Hepatocyte (in vitro differentiated cells): ENCODE data around the gene MAD1L1. TPM values are rescaled to one million over a fixed set of nuclear protein-coding genes. Genes with fewer than 3 reads are reported as not detected.
A peak's percentile ranks its signal among the peaks of the same experiment; 100 is the strongest.

Experiments used
- DNase-seq: peaks from one replicate; pipeline ENCODE4 v3.0.0-alpha.2; 2016; ENCODE audit warnings: low spot score
- H2AFZ ChIP-seq: fragments of 200-600 bp; sonication (generic); 2 replicates; pipeline ENCODE4 v1.6.0; 2016; ENCODE audit warnings: antibody characterized with exemption, mild to moderate bottlenecking
- H3K27ac ChIP-seq: fragments of 200-600 bp; sonication (generic); 2 replicates; pipeline ENCODE4 v1.5.1; 2016; ENCODE audit warnings: mild to moderate bottlenecking
- H3K27me3 ChIP-seq: fragments of 200-600 bp; sonication (generic); 2 replicates; pipeline ENCODE4 v1.6.1; 2016
- H3K36me3 ChIP-seq: fragments of 200-600 bp; sonication (generic); replicated peaks from 2 replicates; pipeline ENCODE4 v1.5.1; 2016; ENCODE audit warnings: low read depth; ENCODE audit not compliant: insufficient read depth
- H3K4me1 ChIP-seq: fragments of 200-600 bp; sonication (generic); 2 replicates; pipeline ENCODE4 v1.5.1; 2016; ENCODE audit warnings: mild to moderate bottlenecking, moderate library complexity; ENCODE audit not compliant: insufficient read depth
- H3K4me2 ChIP-seq: fragments of 200-600 bp; sonication (generic); 2 replicates; pipeline ENCODE4 v1.6.0; 2016
- H3K4me3 ChIP-seq: fragments of 200-600 bp; sonication (generic); 2 replicates; pipeline ENCODE4 v1.5.1; 2016; ENCODE audit warnings: mild to moderate bottlenecking
- H3K79me2 ChIP-seq: fragments of 200-600 bp; sonication (generic); 2 replicates; pipeline ENCODE4 v1.6.0; 2017; ENCODE audit warnings: mild to moderate bottlenecking
- H3K9me2 ChIP-seq: fragments of 200-600 bp; sonication (generic); replicated peaks from 2 replicates; pipeline ENCODE4 v1.6.0; 2017; ENCODE audit warnings: mild to moderate bottlenecking; ENCODE audit not compliant: insufficient read depth
- H3K9me3 ChIP-seq: fragments of 200-600 bp; sonication (generic); 2 replicates; pipeline ENCODE4 v1.5.1; 2016; ENCODE audit warnings: low read depth, mild to moderate bottlenecking
- H4K20me1 ChIP-seq: fragments of 200-600 bp; sonication (generic); 2 replicates; pipeline ENCODE4 v1.6.0; 2016; ENCODE audit warnings: mild to moderate bottlenecking; ENCODE audit not compliant: insufficient read depth, poor library complexity, severe bottlenecking
- EZH2 ChIP-seq: fragments of 200-600 bp; sonication (generic); IDR thresholded peaks from 2 replicates; pipeline ENCODE4 v1.6.1; 2016; ENCODE audit warnings: antibody characterized with exemption, mild to moderate bottlenecking, borderline replicate concordance
- EZH2phosphoT487 ChIP-seq: fragments of 200-600 bp; sonication (generic); IDR thresholded peaks from one replicate; pipeline ENCODE4 v1.6.1; 2018; ENCODE audit warnings: antibody characterized with exemption, mild to moderate bottlenecking, low read depth, moderate library complexity; ENCODE audit not compliant: unreplicated experiment, severe bottlenecking
- WGBS: methylation state at CpG from one replicate; pipeline ENCODE4 v1.1.6; 2016; ENCODE audit warnings: low lambda C conversion rate; ENCODE audit errors: missing lambda C conversion rate; 5-methylcytosine and 5-hydroxymethylcytosine counted together
- polyA plus RNA-seq: library from polyadenylated mRNA; unstranded; fragments of >200 nt; fragmentation: Nextera tagmentation; extraction: Ambion mirVana; gene quantifications from 2 replicates; pipeline ENCODE4 v1.2.1, GENCODE V29; 2016
- total RNA-seq: library from RNA; depleted of rRNA; stranded (reverse); fragments of >200 nt; gene quantifications from 2 replicates; pipeline ENCODE4 v1.2.3, GENCODE V29; 2014
- TF ChIP-seq, protein P1 (sequence below): fragments of 200-600 bp; sonication (generic); IDR thresholded peaks from 2 replicates; pipeline ENCODE4 v1.5.1; 2016; ENCODE audit warnings: antibody characterized with exemption, mild to moderate bottlenecking; ENCODE audit not compliant: poor library complexity

Gene MAD1L1
- total and polyA plus RNA-seq, 2 experiments from 2014 or later: 30.7 to 31.0 TPM

DNA sequence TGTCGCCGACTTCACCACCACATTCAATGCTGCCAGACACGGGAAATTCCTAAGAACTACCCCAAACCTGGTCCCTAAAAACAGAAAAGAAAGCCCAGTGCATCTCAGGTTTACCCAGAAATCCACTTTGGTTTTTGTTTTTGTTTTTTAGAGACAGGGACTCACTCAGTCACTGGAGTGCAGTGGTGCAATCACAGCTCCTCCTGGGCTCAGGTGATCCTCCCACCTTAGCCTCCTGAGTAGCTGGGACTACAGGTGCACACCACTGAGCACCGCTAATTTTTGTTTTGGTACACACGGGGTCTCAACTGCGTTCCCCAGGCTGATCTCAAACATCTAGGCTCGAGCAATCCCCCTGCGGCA lies 22.8 kb downstream of the MAD1L1 start:
- Histone ChIP-seq H3K27ac (no peak overlapping the region), H3K4me2 (no peak overlapping the region), H3K9me3 (no peaks in the 10 kb centered on the region), H3K4me1 (peaks cover 6% of the 10 kb centered on the region), H3K79me2 (no peaks in the 10 kb centered on the region), H2AFZ (no peak overlapping the region), H3K27me3 (no peaks in the 10 kb centered on the region), H3K36me3 (no peaks in the 10 kb centered on the region), H3K4me3 (no peak overlapping the region), H3K9me2 (no peaks in the 10 kb centered on the region), H4K20me1 (no peaks in the 10 kb centered on the region)
- WGBS: 93% methylated on average over 8 of the region's 8 CpGs
- DNase-seq: no peak
- TF ChIP-seq EZH2phosphoT487 (no peak), EZH2 (no peak)
- TF ChIP-seq, protein P1, sequence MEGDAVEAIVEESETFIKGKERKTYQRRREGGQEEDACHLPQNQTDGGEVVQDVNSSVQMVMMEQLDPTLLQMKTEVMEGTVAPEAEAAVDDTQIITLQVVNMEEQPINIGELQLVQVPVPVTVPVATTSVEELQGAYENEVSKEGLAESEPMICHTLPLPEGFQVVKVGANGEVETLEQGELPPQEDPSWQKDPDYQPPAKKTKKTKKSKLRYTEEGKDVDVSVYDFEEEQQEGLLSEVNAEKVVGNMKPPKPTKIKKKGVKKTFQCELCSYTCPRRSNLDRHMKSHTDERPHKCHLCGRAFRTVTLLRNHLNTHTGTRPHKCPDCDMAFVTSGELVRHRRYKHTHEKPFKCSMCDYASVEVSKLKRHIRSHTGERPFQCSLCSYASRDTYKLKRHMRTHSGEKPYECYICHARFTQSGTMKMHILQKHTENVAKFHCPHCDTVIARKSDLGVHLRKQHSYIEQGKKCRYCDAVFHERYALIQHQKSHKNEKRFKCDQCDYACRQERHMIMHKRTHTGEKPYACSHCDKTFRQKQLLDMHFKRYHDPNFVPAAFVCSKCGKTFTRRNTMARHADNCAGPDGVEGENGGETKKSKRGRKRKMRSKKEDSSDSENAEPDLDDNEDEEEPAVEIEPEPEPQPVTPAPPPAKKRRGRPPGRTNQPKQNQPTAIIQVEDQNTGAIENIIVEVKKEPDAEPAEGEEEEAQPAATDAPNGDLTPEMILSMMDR: no peak

DNA sequence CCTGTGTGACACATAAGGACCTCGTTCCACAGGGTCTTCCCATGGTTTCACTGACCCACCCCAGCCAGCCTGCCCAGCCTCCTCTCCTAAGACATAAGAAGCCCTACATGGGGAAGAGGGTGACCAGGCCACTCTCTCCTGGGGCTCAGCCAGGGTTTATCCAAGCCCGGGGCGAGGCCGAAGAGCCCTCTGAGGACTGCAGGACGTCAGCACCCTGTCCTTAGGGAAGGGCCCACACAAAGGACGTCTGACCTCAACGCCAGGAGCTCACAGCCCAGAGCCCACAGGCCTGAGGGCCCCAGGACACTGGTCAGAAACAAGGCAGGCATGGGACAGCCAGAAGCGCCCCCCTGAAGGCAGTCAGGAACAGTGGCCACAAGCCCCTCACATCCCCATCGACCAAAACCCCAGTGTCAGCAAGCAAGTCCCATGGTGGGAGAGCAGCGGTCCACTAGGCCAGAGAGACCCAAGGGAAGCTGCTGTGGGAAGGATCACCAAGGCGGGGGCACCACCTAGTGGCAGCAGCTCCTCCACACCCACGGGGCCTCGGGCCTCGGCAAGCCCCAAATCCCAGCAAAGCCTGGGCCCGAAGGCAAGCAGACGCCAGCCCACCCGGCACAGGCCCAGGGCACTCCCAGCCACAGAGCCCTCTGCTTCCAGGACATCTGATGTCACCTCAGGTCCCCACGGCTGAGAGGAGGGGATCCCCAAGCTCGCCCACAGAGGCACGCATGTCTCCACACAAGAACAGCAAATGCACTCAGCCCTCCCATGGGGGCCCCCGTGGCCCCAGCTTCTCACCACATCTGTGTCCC lies 23.4 kb downstream of the MAD1L1 start:
- Histone ChIP-seq H3K4me1 (peaks cover 12% of the 10 kb centered on the region), H4K20me1 (no peaks in the 10 kb centered on the region), H3K27me3 (no peaks in the 10 kb centered on the region), H3K9me2 (no peaks in the 10 kb centered on the region), H3K79me2 (no peaks in the 10 kb centered on the region), H3K36me3 (no peaks in the 10 kb centered on the region), H3K27ac (no peak overlapping the region), H3K4me3 (no peak overlapping the region), H3K4me2 (no peak overlapping the region), H2AFZ (no peak overlapping the region), H3K9me3 (no peaks in the 10 kb centered on the region)
- WGBS: 66% methylated on average over 21 of the region's 21 CpGs
- DNase-seq: peak; percentile 81
- TF ChIP-seq EZH2phosphoT487 (no peak), EZH2 (no peak)
- TF ChIP-seq, protein P1: peak; percentile 78

DNA sequence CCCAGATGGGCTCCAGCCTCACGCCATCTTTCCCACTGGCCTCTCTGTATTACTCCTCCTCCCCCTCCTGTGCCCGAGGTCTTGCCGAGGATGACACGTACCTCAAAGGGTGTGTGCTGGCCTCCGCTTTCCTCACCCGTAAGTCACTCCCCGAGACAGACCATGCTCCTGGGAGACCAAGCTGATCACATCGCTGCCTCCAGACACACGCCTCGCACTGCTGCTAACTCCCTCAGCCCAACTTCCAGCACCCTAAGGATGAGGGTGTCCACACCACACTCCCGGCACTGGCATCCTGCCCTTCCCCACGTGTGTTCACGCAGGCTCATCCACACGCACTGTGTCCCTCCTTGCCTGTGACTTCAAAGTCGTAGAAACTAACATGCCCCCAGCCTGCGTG lies 24.0 kb downstream of the MAD1L1 start:
- Histone ChIP-seq H3K4me2 (no peak overlapping the region), H3K9me3 (no peaks in the 10 kb centered on the region), H3K9me2 (no peaks in the 10 kb centered on the region), H2AFZ (no peak overlapping the region), H3K4me3 (no peak overlapping the region), H3K27me3 (no peaks in the 10 kb centered on the region), H3K79me2 (no peaks in the 10 kb centered on the region), H3K36me3 (no peaks in the 10 kb centered on the region), H3K27ac (no peak overlapping the region), H3K4me1 (peaks cover 19% of the 10 kb centered on the region), H4K20me1 (no peaks in the 10 kb centered on the region)
- WGBS: 96% methylated on average over 16 of the region's 16 CpGs
- TF ChIP-seq EZH2phosphoT487 (no peak), EZH2 (no peak)
- TF ChIP-seq, protein P1: no peak
- no peak for DNase-seq
